ENCODE measurements around the gene SLC9A8.

SLC9A8 gene

DNA sequence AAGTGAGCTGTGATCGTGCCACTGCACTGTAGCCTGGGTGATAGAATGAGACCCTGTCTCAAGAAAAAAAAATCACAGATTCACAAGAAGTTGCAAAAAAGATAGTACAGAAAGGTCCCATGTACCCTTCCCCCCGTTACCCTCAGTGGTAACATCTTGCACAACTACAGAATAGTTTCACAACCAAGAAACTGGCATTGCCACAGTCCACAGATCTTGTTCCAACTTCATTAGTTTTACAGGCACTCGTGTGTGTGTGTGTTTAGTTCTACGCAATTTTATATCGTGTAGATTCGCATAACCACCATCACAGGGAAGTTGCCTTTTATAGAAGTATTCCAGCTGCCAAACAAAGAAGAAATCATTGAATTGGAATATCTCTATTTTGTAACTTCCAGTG lies 83.6 kb downstream of the SLC9A8 start:
- H3K4me3 ChIP-seq (ENCODE audit: low read depth, low read length), result no peak overlapping the region
- TF ChIP-seq, protein P1, sequence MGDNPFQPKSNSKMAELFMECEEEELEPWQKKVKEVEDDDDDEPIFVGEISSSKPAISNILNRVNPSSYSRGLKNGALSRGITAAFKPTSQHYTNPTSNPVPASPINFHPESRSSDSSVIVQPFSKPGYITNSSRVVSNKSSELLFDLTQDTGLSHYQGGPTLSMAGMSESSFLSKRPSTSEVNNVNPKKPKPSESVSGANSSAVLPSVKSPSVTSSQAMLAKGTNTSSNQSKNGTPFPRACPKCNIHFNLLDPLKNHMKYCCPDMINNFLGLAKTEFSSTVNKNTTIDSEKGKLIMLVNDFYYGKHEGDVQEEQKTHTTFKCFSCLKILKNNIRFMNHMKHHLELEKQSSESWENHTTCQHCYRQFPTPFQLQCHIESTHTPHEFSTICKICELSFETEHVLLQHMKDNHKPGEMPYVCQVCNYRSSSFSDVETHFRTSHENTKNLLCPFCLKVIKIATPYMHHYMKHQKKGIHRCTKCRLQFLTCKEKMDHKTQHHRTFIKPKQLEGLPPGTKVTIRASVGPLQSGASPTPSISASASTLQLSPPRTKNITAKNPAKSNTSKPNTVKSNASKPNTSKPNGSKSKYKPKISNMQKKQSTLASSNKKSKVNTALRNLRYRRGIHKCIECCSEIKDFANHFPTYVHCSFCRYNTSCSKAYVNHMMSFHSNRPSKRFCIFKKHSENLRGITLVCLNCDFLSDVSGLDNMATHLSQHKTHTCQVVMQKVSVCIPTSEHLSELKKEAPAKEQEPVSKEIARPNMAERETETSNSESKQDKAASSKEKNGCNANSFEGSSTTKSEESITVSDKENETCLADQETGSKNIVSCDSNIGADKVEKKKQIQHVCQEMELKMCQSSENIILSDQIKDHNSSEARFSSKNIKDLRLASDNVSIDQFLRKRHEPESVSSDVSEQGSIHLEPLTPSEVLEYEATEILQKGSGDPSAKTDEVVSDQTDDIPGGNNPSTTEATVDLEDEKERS (tag by site-specific recombination; IDR thresholded peaks at IDR 0.05), result no peak
- TF ChIP-seq ZNF530 (tag by site-specific recombination; IDR thresholded peaks at IDR 0.05; ENCODE audit: low read depth) (no peak), ZBTB8A (tag by site-specific recombination; IDR thresholded peaks at IDR 0.05) (no peak), ZFP3 (tag by site-specific recombination; IDR thresholded peaks at IDR 0.05; ENCODE audit: low read depth) (no peak), ZNF426 (tag by site-specific recombination; IDR thresholded peaks at IDR 0.05) (no peak), ZNF292 (tag by site-specific recombination; IDR thresholded peaks at IDR 0.05; ENCODE audit: borderline replicate concordance, low read depth) (no peak), ZFP37 (tag by site-specific recombination; IDR thresholded peaks at IDR 0.05) (no peak), TRIM28 (IDR thresholded peaks at IDR 0.05; ENCODE audit: borderline replicate concordance, low read length) (no peak), ZNF658 (tag by site-specific recombination; IDR thresholded peaks at IDR 0.05) (no peak), GLI4 (tag by site-specific recombination; IDR thresholded peaks at IDR 0.05) (no peak), GFI1B (tag by site-specific recombination; IDR thresholded peaks at IDR 0.05) (no peak), ZNF174 (tag by site-specific recombination; IDR thresholded peaks at IDR 0.05) (no peak), SCRT2 (tag by site-specific recombination; IDR thresholded peaks at IDR 0.05) (no peak), ZNF121 (tag by site-specific recombination; IDR thresholded peaks at IDR 0.05) (no peak), ZNF600 (tag by site-specific recombination; IDR thresholded peaks at IDR 0.05) (no peak)
- TF ChIP-seq, protein P2, sequence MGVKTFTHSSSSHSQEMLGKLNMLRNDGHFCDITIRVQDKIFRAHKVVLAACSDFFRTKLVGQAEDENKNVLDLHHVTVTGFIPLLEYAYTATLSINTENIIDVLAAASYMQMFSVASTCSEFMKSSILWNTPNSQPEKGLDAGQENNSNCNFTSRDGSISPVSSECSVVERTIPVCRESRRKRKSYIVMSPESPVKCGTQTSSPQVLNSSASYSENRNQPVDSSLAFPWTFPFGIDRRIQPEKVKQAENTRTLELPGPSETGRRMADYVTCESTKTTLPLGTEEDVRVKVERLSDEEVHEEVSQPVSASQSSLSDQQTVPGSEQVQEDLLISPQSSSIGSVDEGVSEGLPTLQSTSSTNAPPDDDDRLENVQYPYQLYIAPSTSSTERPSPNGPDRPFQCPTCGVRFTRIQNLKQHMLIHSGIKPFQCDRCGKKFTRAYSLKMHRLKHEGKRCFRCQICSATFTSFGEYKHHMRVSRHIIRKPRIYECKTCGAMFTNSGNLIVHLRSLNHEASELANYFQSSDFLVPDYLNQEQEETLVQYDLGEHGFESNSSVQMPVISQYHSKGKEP (tag by site-specific recombination; IDR thresholded peaks at IDR 0.05), result no peak
- H3K27ac ChIP-seq (ENCODE audit: extremely low read depth, low read depth, low read length), result no peak overlapping the region
- no peaks in the 10 kb centered on the region for H3K9me3 ChIP-seq (ENCODE audit: control insufficient read depth, insufficient read depth, low read depth, low read length)
- peaks cover 3% of the 10 kb centered on the region for H3K4me1 ChIP-seq (ENCODE audit: control insufficient read depth, insufficient read depth, low read length)
- ChIA-PET POLR2A (interaction anchor here (1.2 kb wide), 1 partner anchor 10 kb away, joined by 3 read pairs; no protein-coding TSS in a partner anchor), CTCF (interaction anchor here (0.6 to 1.1 kb wide), 2 partner anchors 8 to 284 kb away, joined by 3 to 5 read pairs; no protein-coding TSS in a partner anchor)
- H3K36me3 ChIP-seq (ENCODE audit: control insufficient read depth in 2 of 2, insufficient read depth in 1 of 2, low read length in 2 of 2), result no peaks in the 10 kb centered on the region

DNA sequence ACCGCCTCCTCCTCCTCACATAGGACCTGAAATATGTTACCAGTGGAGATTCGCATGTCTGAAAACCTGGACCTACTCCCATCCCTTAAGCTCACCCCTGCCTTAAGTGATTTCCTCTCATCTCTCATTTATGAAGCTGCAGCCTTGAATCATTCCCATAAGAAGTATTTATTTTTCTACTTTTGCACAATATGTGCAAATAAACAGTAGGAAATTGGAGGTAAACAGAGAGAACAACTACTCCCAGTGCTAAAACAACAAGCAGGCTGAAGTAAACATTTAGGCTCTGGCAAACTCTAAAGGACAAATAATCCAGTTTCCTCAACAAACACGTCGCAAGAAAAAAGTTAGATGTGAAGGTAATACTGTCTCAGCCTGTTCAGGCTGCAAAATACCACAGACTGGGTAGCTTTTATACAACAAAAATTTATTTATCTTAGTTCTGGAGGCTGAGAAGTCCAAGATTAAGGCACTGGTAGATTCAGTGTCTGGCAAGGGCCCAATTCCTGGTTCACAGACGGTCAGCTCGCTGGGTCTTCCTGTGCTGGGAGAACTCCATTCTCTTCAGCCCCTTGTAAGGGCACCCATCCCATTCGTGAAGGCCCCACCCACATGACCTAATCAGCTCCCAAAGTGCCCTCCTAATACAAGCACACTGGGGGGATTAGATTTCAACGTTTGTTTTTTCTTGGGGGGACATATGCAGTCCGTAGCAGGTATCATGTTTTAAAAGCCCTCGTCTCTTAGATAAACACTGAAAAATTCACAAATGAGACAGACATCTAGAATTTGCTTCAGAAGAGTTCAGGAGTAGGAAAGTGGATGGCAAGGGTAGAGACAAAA lies 87.1 kb downstream of the SLC9A8 start:
- no peak overlapping the region for H3K4me3 ChIP-seq (ENCODE audit: low read depth, low read length)
- H3K27ac ChIP-seq (ENCODE audit: extremely low read depth, low read depth, low read length), result no peak overlapping the region
- H3K4me1 ChIP-seq (ENCODE audit: control insufficient read depth, insufficient read depth, low read length), result peaks cover 3% of the 10 kb centered on the region
- CTCF ChIA-PET, result interaction anchor here (0.6 to 2.6 kb wide), 6 partner anchors 8 to 550 kb away, joined by 3 to 22 read pairs (median 4); no protein-coding TSS in a partner anchor
- POLR2A ChIA-PET, result interaction anchor here (0.7 to 1.1 kb wide), 3 partner anchors 14 to 167 kb away, joined by 3 to 6 read pairs (median 3); partner anchors contain the start of gene RNF114
- no peaks in the 10 kb centered on the region for H3K9me3 ChIP-seq (ENCODE audit: control insufficient read depth, insufficient read depth, low read depth, low read length)
- H3K36me3 ChIP-seq (ENCODE audit: control insufficient read depth in 2 of 2, insufficient read depth in 1 of 2, low read length in 2 of 2), result peaks cover 0 to 12% of the 10 kb centered on the region in 2 experiments; a peak in 1 of 3 replicates
- 0 out of 2 replicates have a peak, but pooled peaks have one; percentile 37 for TF ChIP-seq ZXDB (tag by site-specific recombination; IDR thresholded peaks at IDR 0.05)
- TF ChIP-seq, protein P3, sequence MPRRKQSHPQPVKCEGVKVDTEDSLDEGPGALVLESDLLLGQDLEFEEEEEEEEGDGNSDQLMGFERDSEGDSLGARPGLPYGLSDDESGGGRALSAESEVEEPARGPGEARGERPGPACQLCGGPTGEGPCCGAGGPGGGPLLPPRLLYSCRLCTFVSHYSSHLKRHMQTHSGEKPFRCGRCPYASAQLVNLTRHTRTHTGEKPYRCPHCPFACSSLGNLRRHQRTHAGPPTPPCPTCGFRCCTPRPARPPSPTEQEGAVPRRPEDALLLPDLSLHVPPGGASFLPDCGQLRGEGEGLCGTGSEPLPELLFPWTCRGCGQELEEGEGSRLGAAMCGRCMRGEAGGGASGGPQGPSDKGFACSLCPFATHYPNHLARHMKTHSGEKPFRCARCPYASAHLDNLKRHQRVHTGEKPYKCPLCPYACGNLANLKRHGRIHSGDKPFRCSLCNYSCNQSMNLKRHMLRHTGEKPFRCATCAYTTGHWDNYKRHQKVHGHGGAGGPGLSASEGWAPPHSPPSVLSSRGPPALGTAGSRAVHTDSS (tag by site-specific recombination; IDR thresholded peaks at IDR 0.05), result no peak
- no peak for TF ChIP-seq SP7 (tag by site-specific recombination; IDR thresholded peaks at IDR 0.05)
- TF ChIP-seq ZNF776 (tag by site-specific recombination; IDR thresholded peaks at IDR 0.05; ENCODE audit: borderline replicate concordance), result no peak
- TF ChIP-seq ZNF596 (tag by site-specific recombination; IDR thresholded peaks at IDR 0.05), result no peak
- TF ChIP-seq ZFP69B (tag by site-specific recombination; IDR thresholded peaks at IDR 0.05), result no peak
- peak; percentile 22; the same call in 1 of the 2 replicates for TF ChIP-seq ZNF561 (tag by site-specific recombination; IDR thresholded peaks at IDR 0.05; ENCODE audit: borderline replicate concordance)
- TF ChIP-seq, protein P4, sequence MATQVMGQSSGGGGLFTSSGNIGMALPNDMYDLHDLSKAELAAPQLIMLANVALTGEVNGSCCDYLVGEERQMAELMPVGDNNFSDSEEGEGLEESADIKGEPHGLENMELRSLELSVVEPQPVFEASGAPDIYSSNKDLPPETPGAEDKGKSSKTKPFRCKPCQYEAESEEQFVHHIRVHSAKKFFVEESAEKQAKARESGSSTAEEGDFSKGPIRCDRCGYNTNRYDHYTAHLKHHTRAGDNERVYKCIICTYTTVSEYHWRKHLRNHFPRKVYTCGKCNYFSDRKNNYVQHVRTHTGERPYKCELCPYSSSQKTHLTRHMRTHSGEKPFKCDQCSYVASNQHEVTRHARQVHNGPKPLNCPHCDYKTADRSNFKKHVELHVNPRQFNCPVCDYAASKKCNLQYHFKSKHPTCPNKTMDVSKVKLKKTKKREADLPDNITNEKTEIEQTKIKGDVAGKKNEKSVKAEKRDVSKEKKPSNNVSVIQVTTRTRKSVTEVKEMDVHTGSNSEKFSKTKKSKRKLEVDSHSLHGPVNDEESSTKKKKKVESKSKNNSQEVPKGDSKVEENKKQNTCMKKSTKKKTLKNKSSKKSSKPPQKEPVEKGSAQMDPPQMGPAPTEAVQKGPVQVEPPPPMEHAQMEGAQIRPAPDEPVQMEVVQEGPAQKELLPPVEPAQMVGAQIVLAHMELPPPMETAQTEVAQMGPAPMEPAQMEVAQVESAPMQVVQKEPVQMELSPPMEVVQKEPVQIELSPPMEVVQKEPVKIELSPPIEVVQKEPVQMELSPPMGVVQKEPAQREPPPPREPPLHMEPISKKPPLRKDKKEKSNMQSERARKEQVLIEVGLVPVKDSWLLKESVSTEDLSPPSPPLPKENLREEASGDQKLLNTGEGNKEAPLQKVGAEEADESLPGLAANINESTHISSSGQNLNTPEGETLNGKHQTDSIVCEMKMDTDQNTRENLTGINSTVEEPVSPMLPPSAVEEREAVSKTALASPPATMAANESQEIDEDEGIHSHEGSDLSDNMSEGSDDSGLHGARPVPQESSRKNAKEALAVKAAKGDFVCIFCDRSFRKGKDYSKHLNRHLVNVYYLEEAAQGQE (tag by site-specific recombination; IDR thresholded peaks at IDR 0.05), result no peak
- peak; percentile 80 for TF ChIP-seq FEZF1 (tag by site-specific recombination; IDR thresholded peaks at IDR 0.05)

Data from HEK293 (cell line).